ENCODE results near the gene ZNF70.

- TF ChIP-seq CTCF (IDR thresholded peaks at IDR 0.05; ENCODE audit: low read length) (no peak), EZH2 (IDR thresholded peaks at IDR 0.05; ENCODE audit: borderline replicate concordance, low read length) (no peak)
Observed at GRCh38 chr22:23704829-23705228, 46.1 kb downstream of the ZNF70 start.
